ENCODE results near the gene GRIK3.

GRIK3 gene

GRCh38 chr1:37034121-37035013 is at the start of gene GRIK3 (continued):
- no peak for TF ChIP-seq ZNF426 (tag by site-specific recombination; IDR thresholded peaks at IDR 0.05)
- TF ChIP-seq ZNF302 (tag by site-specific recombination; IDR thresholded peaks at IDR 0.05; ENCODE audit: low read depth): no peak
- TF ChIP-seq ZNF366 (tag by site-specific recombination; conservative IDR thresholded peaks at IDR 0.05): no peak
- TF ChIP-seq ZNF692 (tag by site-specific recombination; IDR thresholded peaks at IDR 0.05): 0 out of 2 replicates have a peak, but pooled peaks have one; percentile 20
- no peak for TF ChIP-seq YY2 (tag by site-specific recombination; IDR thresholded peaks at IDR 0.05)
- TF ChIP-seq ZNF23 (tag by site-specific recombination; IDR thresholded peaks at IDR 0.05; ENCODE audit: borderline replicate concordance): no peak
- no peak for TF ChIP-seq ZSCAN23 (tag by site-specific recombination; IDR thresholded peaks at IDR 0.05)
- TF ChIP-seq ZNF174 (tag by site-specific recombination; IDR thresholded peaks at IDR 0.05): no peak
- peak; percentile 27; the same call in 1 of the 2 replicates for TF ChIP-seq ZNF777 (tag by site-specific recombination; IDR thresholded peaks at IDR 0.05; ENCODE audit: borderline replicate concordance)
- 0 out of 2 replicates have a peak, but pooled peaks have one; percentile 29 for TF ChIP-seq KLF8 (tag by site-specific recombination; IDR thresholded peaks at IDR 0.05)
- TF ChIP-seq, protein P1, sequence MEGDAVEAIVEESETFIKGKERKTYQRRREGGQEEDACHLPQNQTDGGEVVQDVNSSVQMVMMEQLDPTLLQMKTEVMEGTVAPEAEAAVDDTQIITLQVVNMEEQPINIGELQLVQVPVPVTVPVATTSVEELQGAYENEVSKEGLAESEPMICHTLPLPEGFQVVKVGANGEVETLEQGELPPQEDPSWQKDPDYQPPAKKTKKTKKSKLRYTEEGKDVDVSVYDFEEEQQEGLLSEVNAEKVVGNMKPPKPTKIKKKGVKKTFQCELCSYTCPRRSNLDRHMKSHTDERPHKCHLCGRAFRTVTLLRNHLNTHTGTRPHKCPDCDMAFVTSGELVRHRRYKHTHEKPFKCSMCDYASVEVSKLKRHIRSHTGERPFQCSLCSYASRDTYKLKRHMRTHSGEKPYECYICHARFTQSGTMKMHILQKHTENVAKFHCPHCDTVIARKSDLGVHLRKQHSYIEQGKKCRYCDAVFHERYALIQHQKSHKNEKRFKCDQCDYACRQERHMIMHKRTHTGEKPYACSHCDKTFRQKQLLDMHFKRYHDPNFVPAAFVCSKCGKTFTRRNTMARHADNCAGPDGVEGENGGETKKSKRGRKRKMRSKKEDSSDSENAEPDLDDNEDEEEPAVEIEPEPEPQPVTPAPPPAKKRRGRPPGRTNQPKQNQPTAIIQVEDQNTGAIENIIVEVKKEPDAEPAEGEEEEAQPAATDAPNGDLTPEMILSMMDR (tag by site-specific recombination; IDR thresholded peaks at IDR 0.05): no peak
- TF ChIP-seq ZNF560 (tag by site-specific recombination; IDR thresholded peaks at IDR 0.05; ENCODE audit: borderline replicate concordance): no peak
- TF ChIP-seq SALL2 (tag by site-specific recombination; IDR thresholded peaks at IDR 0.05; ENCODE audit: borderline replicate concordance): no peak
- TF ChIP-seq ZNF785 (tag by site-specific recombination; IDR thresholded peaks at IDR 0.05): no peak
- no peak for TF ChIP-seq ZNF155 (tag by site-specific recombination; IDR thresholded peaks at IDR 0.05)
- TF ChIP-seq ZNF10 (tag by site-specific recombination; IDR thresholded peaks at IDR 0.05): no peak
- TF ChIP-seq, protein P2, sequence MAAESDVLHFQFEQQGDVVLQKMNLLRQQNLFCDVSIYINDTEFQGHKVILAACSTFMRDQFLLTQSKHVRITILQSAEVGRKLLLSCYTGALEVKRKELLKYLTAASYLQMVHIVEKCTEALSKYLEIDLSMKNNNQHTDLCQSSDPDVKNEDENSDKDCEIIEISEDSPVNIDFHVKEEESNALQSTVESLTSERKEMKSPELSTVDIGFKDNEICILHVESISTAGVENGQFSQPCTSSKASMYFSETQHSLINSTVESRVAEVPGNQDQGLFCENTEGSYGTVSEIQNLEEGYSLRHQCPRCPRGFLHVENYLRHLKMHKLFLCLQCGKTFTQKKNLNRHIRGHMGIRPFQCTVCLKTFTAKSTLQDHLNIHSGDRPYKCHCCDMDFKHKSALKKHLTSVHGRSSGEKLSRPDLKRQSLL (tag by site-specific recombination; IDR thresholded peaks at IDR 0.05): no peak
- no peak for TF ChIP-seq GLI4 (tag by site-specific recombination; IDR thresholded peaks at IDR 0.05)
- TF ChIP-seq KLF9 (tag by site-specific recombination; IDR thresholded peaks at IDR 0.05; ENCODE audit: low read depth): no peak
- no peak for TF ChIP-seq ZNF169 (tag by site-specific recombination; IDR thresholded peaks at IDR 0.05)
- TF ChIP-seq, protein P3, sequence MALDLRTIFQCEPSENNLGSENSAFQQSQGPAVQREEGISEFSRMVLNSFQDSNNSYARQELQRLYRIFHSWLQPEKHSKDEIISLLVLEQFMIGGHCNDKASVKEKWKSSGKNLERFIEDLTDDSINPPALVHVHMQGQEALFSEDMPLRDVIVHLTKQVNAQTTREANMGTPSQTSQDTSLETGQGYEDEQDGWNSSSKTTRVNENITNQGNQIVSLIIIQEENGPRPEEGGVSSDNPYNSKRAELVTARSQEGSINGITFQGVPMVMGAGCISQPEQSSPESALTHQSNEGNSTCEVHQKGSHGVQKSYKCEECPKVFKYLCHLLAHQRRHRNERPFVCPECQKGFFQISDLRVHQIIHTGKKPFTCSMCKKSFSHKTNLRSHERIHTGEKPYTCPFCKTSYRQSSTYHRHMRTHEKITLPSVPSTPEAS (tag by site-specific recombination; IDR thresholded peaks at IDR 0.05): no peak
- TF ChIP-seq ZNF571 (tag by site-specific recombination; IDR thresholded peaks at IDR 0.05): no peak
- peak; percentile 61 for TF ChIP-seq KLF17 (tag by site-specific recombination; IDR thresholded peaks at IDR 0.05)
- TF ChIP-seq ZBTB26 (tag by site-specific recombination; optimal IDR thresholded peaks at IDR 0.05): peak; percentile 83
- TF ChIP-seq ZNF549 (tag by site-specific recombination; IDR thresholded peaks at IDR 0.05): no peak
- no peak for TF ChIP-seq TSHZ1 (tag by site-specific recombination; IDR thresholded peaks at IDR 0.05; ENCODE audit: borderline replicate concordance)
- no peak for TF ChIP-seq ZNF433 (tag by site-specific recombination; IDR thresholded peaks at IDR 0.05; ENCODE audit: low read depth)
